Osteoblast (primary cell): ENCODE data around the gene RECQL5. TPM values are rescaled to one million over a fixed set of nuclear protein-coding genes. Genes with fewer than 3 reads are reported as not detected.

Experiments used
- DNase-seq: peaks from one replicate; pipeline ENCODE4 v3.0.0; 2011; ENCODE audit warnings: low spot score, mixed read lengths; ENCODE audit not compliant: insufficient read length; ENCODE audit errors: missing footprints
- H2AFZ ChIP-seq: 2 replicates; pipeline ENCODE4 v1.6.0; 2011; ENCODE audit warnings: mild to moderate bottlenecking, low read length
- H3K27ac ChIP-seq: 2 replicates; pipeline ENCODE4 v1.5.1; 2011; ENCODE audit warnings: mild to moderate bottlenecking, low read depth, low read length, moderate library complexity
- H3K27me3 ChIP-seq: 2 replicates; pipeline ENCODE4 v1.6.0; 2012; ENCODE audit warnings: mild to moderate bottlenecking, control low read depth, inconsistent platforms, low read length, moderate library complexity; ENCODE audit not compliant: insufficient read depth
- H3K36me3 ChIP-seq: 2 replicates; pipeline ENCODE4 v1.5.1; 2011; ENCODE audit warnings: mild to moderate bottlenecking, low read length, control low read depth, moderate library complexity; ENCODE audit not compliant: insufficient read depth
- H3K4me1 ChIP-seq: 2 replicates; pipeline ENCODE4 v1.5.1; 2011; ENCODE audit warnings: mild to moderate bottlenecking, low read length, control low read depth, moderate library complexity; ENCODE audit not compliant: insufficient read depth
- H3K4me2 ChIP-seq: 2 replicates; pipeline ENCODE4 v1.6.0; 2011; ENCODE audit warnings: mild to moderate bottlenecking, low read length; ENCODE audit not compliant: insufficient read depth
- H3K4me3 ChIP-seq: fragments of 200-600 bp; sonication (generic); 3 replicates; pipeline ENCODE4 v1.5.1; 2012; ENCODE audit warnings: mild to moderate bottlenecking, low read length, inconsistent platforms; ENCODE audit not compliant: insufficient read depth
- H3K79me2 ChIP-seq: 2 replicates; pipeline ENCODE4 v1.6.0; 2012; ENCODE audit warnings: mild to moderate bottlenecking, low read length, control low read depth, inconsistent platforms; ENCODE audit not compliant: insufficient read depth
- H3K9me3 ChIP-seq: 2 replicates; pipeline ENCODE4 v1.5.1; 2011; ENCODE audit warnings: low read depth, low read length, control low read depth
- H4K20me1 ChIP-seq: 2 replicates; pipeline ENCODE4 v1.6.0; 2012; ENCODE audit warnings: mild to moderate bottlenecking, low read length, control low read depth; ENCODE audit not compliant: insufficient read depth
- CTCF ChIP-seq: IDR thresholded peaks from 2 replicates; pipeline ENCODE4 v1.5.1; 2011; ENCODE audit warnings: mild to moderate bottlenecking, low read depth, low read length, moderate library complexity; ENCODE audit errors: extremely low read depth
- total RNA-seq: library from RNA; depleted of rRNA; stranded (reverse); fragments of >200 nt; gene quantifications from 2 replicates; pipeline ENCODE4 v1.2.3, GENCODE V29; 2012

The RECQL5 gene
- total RNA-seq, result 17.7 and 24.5 TPM in 2 replicates

- peaks cover 20% of the 10 kb centered on the region for H3K4me1 ChIP-seq
- no peaks in the 10 kb centered on the region for H3K27me3 ChIP-seq
- TF ChIP-seq CTCF, result no peak
- peak within 1 kb of the TSS; percentile 94 for H3K4me2 ChIP-seq
- H4K20me1 ChIP-seq, result peaks cover 11% of the 10 kb centered on the region
- peak within 1 kb of the TSS; percentile 96 for H3K4me3 ChIP-seq
- H3K79me2 ChIP-seq, result peaks cover 64% of the 10 kb centered on the region
- peak within 1 kb of the TSS; percentile 96 for H2AFZ ChIP-seq
- DNase-seq, result peak; percentile 92
- H3K36me3 ChIP-seq, result peaks cover 39% of the 10 kb centered on the region
- H3K9me3 ChIP-seq, result no peaks in the 10 kb centered on the region
- peak within 1 kb of the TSS; percentile 94 for H3K27ac ChIP-seq
Measured at GRCh38 chr17:75666959-75667790, at the start of gene RECQL5, which contains the start of gene SAP30BP. Gene RECQL5 (minus strand): TSS chr17:75667154. CDS start chr17:75666557, 597 bp downstream. Gene SAP30BP (plus strand): TSS chr17:75667338. CDS start chr17:75667373, 35 bp downstream.

- H3K9me3 ChIP-seq, result no peaks in the 10 kb centered on the region
- no peaks in the 10 kb centered on the region for H4K20me1 ChIP-seq
- H3K79me2 ChIP-seq, result no peaks in the 10 kb centered on the region
- H3K4me2 ChIP-seq, result no peak overlapping the region
- no peak overlapping the region for H2AFZ ChIP-seq
- H3K4me3 ChIP-seq, result no peak overlapping the region
- peaks cover under 1% of the 10 kb centered on the region for H3K4me1 ChIP-seq
- DNase-seq, result no peak
- H3K27me3 ChIP-seq, result no peaks in the 10 kb centered on the region
- no peak for TF ChIP-seq CTCF
- H3K27ac ChIP-seq, result no peak overlapping the region
- H3K36me3 ChIP-seq, result peaks cover 8% of the 10 kb centered on the region
Measured at GRCh38 chr17:75712446-75712845, 45.5 kb upstream of the RECQL5 start.

GRCh38 chr17:75707079-75707571 lies 40.2 kb upstream of the RECQL5 start:
- DNase-seq, result peak; percentile 93
- no peaks in the 10 kb centered on the region for H3K27me3 ChIP-seq
- H3K27ac ChIP-seq, result no peak overlapping the region
- no peak overlapping the region for H3K4me3 ChIP-seq
- H3K4me1 ChIP-seq, result peaks cover 5% of the 10 kb centered on the region
- TF ChIP-seq CTCF, result no peak
- H2AFZ ChIP-seq, result no peak overlapping the region
- H4K20me1 ChIP-seq, result no peaks in the 10 kb centered on the region
- peaks cover 49% of the 10 kb centered on the region for H3K36me3 ChIP-seq
- no peaks in the 10 kb centered on the region for H3K9me3 ChIP-seq
- no peak overlapping the region for H3K4me2 ChIP-seq
- H3K79me2 ChIP-seq, result no peaks in the 10 kb centered on the region

- H3K4me2 ChIP-seq, result no peak overlapping the region
- H3K79me2 ChIP-seq, result peaks cover 4% of the 10 kb centered on the region
- TF ChIP-seq CTCF, result no peak
- no peak overlapping the region for H2AFZ ChIP-seq
- no peak overlapping the region for H3K27ac ChIP-seq
- DNase-seq, result no peak
- H3K9me3 ChIP-seq, result no peaks in the 10 kb centered on the region
- no peaks in the 10 kb centered on the region for H3K27me3 ChIP-seq
- H3K36me3 ChIP-seq, result peaks cover 58% of the 10 kb centered on the region
- H3K4me1 ChIP-seq, result peaks cover 5% of the 10 kb centered on the region
- H3K4me3 ChIP-seq, result no peak overlapping the region
- H4K20me1 ChIP-seq, result no peaks in the 10 kb centered on the region
Measured at GRCh38 chr17:75706042-75706728, 39.2 kb upstream of the RECQL5 start.
